ENCODE results near the gene PTPRJ. TPM values are rescaled to one million over a fixed set of nuclear protein-coding genes. Genes with fewer than 3 reads are reported as not detected.

Gene PTPRJ
- total and polyA plus RNA-seq, 4 donors: 4.1 to 24.7 (median 14.6) TPM

GRCh38 chr11:48085688-48086087 is 105.3 kb downstream of the PTPRJ start:
- Histone ChIP-seq H3K4me1 (ENCODE audit: control insufficient read depth in 4 of 4, insufficient read depth in 4 of 4, low read length in 3 of 4) (peaks cover 11 to 45% (median 31%) of the 10 kb centered on the region in 4 donors), H3K4me3 (ENCODE audit: low read depth in 1 of 3, low read length in 3 of 3) (no peak overlapping the region), H3K27ac (ENCODE audit: low read depth in 1 of 2, low read length in 2 of 2) (no peak overlapping the region), H3K36me3 (ENCODE audit: control insufficient read depth in 4 of 4, insufficient read depth in 3 of 4, low read depth in 1 of 4, low read length in 3 of 4) (no peaks in the 10 kb centered on the region), H3K27me3 (ENCODE audit: control insufficient read depth in 4 of 4, insufficient read depth in 4 of 4, low read length in 3 of 4) (no peaks in the 10 kb centered on the region), H3K9ac (ENCODE audit: low read depth in 1 of 2, low read length in 2 of 2) (no peak overlapping the region), H3K9me3 (ENCODE audit: control insufficient read depth in 4 of 4, low read length in 3 of 4) (no peaks in the 10 kb centered on the region)
- WGBS: 92% methylated on average over 4 of the region's 4 CpGs
- DNase-seq (ENCODE audit: low spot score): no peak
- TF ChIP-seq HNF4G (IDR thresholded peaks at IDR 0.05) (no peak), MAX (IDR thresholded peaks at IDR 0.05) (no peak), HNF4A (conservative IDR thresholded peaks at IDR 0.05) (no peak), RXRA (IDR thresholded peaks at IDR 0.05) (no peak), RAD21 (IDR thresholded peaks at IDR 0.05) (no peak), ATF3 (IDR thresholded peaks at IDR 0.05) (no peak), YY1 (IDR thresholded peaks at IDR 0.05) (no peak), TAF1 (conservative IDR thresholded peaks at IDR 0.05) (no peak), EGR1 (IDR thresholded peaks at IDR 0.05; ENCODE audit: low read depth in 2 of 2) (no peak), JUND (IDR thresholded peaks at IDR 0.05) (no peak), GABPA (IDR thresholded peaks at IDR 0.05 in 1 of 2, conservative IDR thresholded peaks at IDR 0.05 in 1 of 2) (no peak), NR2F2 (IDR thresholded peaks at IDR 0.05) (no peak), FOXA1 (IDR thresholded peaks at IDR 0.05) (no peak), SP1 (IDR thresholded peaks at IDR 0.05) (no peak), FOXA2 (IDR thresholded peaks at IDR 0.05) (no peak)
- TF ChIP-seq, protein P1, sequence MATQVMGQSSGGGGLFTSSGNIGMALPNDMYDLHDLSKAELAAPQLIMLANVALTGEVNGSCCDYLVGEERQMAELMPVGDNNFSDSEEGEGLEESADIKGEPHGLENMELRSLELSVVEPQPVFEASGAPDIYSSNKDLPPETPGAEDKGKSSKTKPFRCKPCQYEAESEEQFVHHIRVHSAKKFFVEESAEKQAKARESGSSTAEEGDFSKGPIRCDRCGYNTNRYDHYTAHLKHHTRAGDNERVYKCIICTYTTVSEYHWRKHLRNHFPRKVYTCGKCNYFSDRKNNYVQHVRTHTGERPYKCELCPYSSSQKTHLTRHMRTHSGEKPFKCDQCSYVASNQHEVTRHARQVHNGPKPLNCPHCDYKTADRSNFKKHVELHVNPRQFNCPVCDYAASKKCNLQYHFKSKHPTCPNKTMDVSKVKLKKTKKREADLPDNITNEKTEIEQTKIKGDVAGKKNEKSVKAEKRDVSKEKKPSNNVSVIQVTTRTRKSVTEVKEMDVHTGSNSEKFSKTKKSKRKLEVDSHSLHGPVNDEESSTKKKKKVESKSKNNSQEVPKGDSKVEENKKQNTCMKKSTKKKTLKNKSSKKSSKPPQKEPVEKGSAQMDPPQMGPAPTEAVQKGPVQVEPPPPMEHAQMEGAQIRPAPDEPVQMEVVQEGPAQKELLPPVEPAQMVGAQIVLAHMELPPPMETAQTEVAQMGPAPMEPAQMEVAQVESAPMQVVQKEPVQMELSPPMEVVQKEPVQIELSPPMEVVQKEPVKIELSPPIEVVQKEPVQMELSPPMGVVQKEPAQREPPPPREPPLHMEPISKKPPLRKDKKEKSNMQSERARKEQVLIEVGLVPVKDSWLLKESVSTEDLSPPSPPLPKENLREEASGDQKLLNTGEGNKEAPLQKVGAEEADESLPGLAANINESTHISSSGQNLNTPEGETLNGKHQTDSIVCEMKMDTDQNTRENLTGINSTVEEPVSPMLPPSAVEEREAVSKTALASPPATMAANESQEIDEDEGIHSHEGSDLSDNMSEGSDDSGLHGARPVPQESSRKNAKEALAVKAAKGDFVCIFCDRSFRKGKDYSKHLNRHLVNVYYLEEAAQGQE (IDR thresholded peaks at IDR 0.05): no peak
- TF ChIP-seq, protein P2, sequence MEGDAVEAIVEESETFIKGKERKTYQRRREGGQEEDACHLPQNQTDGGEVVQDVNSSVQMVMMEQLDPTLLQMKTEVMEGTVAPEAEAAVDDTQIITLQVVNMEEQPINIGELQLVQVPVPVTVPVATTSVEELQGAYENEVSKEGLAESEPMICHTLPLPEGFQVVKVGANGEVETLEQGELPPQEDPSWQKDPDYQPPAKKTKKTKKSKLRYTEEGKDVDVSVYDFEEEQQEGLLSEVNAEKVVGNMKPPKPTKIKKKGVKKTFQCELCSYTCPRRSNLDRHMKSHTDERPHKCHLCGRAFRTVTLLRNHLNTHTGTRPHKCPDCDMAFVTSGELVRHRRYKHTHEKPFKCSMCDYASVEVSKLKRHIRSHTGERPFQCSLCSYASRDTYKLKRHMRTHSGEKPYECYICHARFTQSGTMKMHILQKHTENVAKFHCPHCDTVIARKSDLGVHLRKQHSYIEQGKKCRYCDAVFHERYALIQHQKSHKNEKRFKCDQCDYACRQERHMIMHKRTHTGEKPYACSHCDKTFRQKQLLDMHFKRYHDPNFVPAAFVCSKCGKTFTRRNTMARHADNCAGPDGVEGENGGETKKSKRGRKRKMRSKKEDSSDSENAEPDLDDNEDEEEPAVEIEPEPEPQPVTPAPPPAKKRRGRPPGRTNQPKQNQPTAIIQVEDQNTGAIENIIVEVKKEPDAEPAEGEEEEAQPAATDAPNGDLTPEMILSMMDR (IDR thresholded peaks at IDR 0.05; ENCODE audit: low read depth, low read length, missing input control): no peak
- TF ChIP-seq, protein P3, sequence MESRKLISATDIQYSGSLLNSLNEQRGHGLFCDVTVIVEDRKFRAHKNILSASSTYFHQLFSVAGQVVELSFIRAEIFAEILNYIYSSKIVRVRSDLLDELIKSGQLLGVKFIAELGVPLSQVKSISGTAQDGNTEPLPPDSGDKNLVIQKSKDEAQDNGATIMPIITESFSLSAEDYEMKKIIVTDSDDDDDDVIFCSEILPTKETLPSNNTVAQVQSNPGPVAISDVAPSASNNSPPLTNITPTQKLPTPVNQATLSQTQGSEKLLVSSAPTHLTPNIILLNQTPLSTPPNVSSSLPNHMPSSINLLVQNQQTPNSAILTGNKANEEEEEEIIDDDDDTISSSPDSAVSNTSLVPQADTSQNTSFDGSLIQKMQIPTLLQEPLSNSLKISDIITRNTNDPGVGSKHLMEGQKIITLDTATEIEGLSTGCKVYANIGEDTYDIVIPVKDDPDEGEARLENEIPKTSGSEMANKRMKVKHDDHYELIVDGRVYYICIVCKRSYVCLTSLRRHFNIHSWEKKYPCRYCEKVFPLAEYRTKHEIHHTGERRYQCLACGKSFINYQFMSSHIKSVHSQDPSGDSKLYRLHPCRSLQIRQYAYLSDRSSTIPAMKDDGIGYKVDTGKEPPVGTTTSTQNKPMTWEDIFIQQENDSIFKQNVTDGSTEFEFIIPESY (IDR thresholded peaks at IDR 0.05): no peak

Measured in liver (tissue), 9 donors.